NCI-H187 (cell line): ENCODE results near the gene ZSCAN20.
"Not testable (repeated sequence)": the region's sequence is repeated elsewhere in the genome, so short reads cannot be mapped to it uniquely, and the experiment has no call there.

Source experiments
- DNase-seq, 2 experiments: peaks; one replicate each; lab custom pipeline; 2025; lab: John Stamatoyannopoulos, UW

ZSCAN20 gene

GRCh38 chr1:33488624-33489023 lies 16.2 kb downstream of the ZSCAN20 start:
- DNase-seq = no peak

GRCh38 chr1:33494929-33495328 lies 22.5 kb downstream of the ZSCAN20 start:
- DNase-seq = no peak

- DNase-seq = no peak
These were observed 25.0 kb downstream of the ZSCAN20 start for GRCh38 chr1:33497410-33497809.

- DNase-seq = no peak
These were observed 28.1 kb downstream of the ZSCAN20 start for GRCh38 chr1:33500547-33500946.

GRCh38 chr1:33501309-33501708 lies 28.9 kb downstream of the ZSCAN20 start:
- DNase-seq = no peak

- no peak for DNase-seq
These were observed 29.3 kb downstream of the ZSCAN20 start for GRCh38 chr1:33501774-33502173.

- DNase-seq = no peak
These were observed 30.3 kb downstream of the ZSCAN20 start for GRCh38 chr1:33502726-33503125.

- DNase-seq = no peak
These were observed 31.1 kb downstream of the ZSCAN20 start for GRCh38 chr1:33503506-33503905.

- no peak for DNase-seq
These were observed 35.2 kb downstream of the ZSCAN20 start for GRCh38 chr1:33507661-33508060.

GRCh38 chr1:33508151-33508550 lies 35.7 kb downstream of the ZSCAN20 start:
- no peak for DNase-seq

- not testable (repeated sequence) for DNase-seq
These were observed 36.8 kb downstream of the ZSCAN20 start for GRCh38 chr1:33509276-33509675.

- DNase-seq = no peak
These were observed 40.0 kb downstream of the ZSCAN20 start for GRCh38 chr1:33512226-33513011.

- no peak for DNase-seq
These were observed 42.7 kb downstream of the ZSCAN20 start for GRCh38 chr1:33515112-33515511.

- DNase-seq = no peak
These were observed 43.2 kb downstream of the ZSCAN20 start for GRCh38 chr1:33515607-33516006.

- no peak for DNase-seq
These were observed 44.0 kb downstream of the ZSCAN20 start for GRCh38 chr1:33516428-33516827.

GRCh38 chr1:33516891-33517567 lies 44.6 kb downstream of the ZSCAN20 start:
- no peak for DNase-seq

- no peak for DNase-seq
These were observed 45.3 kb downstream of the ZSCAN20 start for GRCh38 chr1:33517596-33518250.

GRCh38 chr1:33519240-33519884 lies 46.9 kb downstream of the ZSCAN20 start:
- no peak for DNase-seq

- no peak for DNase-seq
These were observed 52.1 kb downstream of the ZSCAN20 start for GRCh38 chr1:33524586-33524985.

GRCh38 chr1:33527934-33528333 lies 55.5 kb downstream of the ZSCAN20 start:
- DNase-seq = no peak

GRCh38 chr1:33529957-33530356 lies 57.5 kb downstream of the ZSCAN20 start:
- DNase-seq = no peak

- no peak for DNase-seq
These were observed 59.8 kb downstream of the ZSCAN20 start for GRCh38 chr1:33532250-33532649.

- DNase-seq = no peak
These were observed 60.5 kb downstream of the ZSCAN20 start for GRCh38 chr1:33532936-33533335.
